Thyroid gland (tissue), 4 donors: ENCODE measurements around the gene KLHL4. TPM values are rescaled to one million over a fixed set of nuclear protein-coding genes. Genes with fewer than 3 reads are reported as not detected.

Experiments
- DNase-seq, 2 donors: peaks; one replicate each; pipeline ENCODE4 v3.0.0-alpha.2; 2019
- H3K27ac ChIP-seq, 3 donors: fragments of 200-600 bp; sonication (generic); 1 replicate in 2 of 3; 2 replicates in 1 of 3; pipeline ENCODE4 v1.5.1; 2016 to 2019; ENCODE audit warnings: mild to moderate bottlenecking in 1 of 3, moderate library complexity in 1 of 3
- H3K27me3 ChIP-seq: fragments of 200-600 bp; sonication (generic); one replicate; pipeline ENCODE4 v1.5.1; 2019
- H3K36me3 ChIP-seq, 2 donors: fragments of 200-600 bp; sonication (generic); one replicate each; pipeline ENCODE4 v1.5.1; 2016 to 2019
- H3K4me1 ChIP-seq, 2 donors: fragments of 200-600 bp; sonication (generic); one replicate each; pipeline ENCODE4 v1.5.1; 2017 to 2019
- H3K4me3 ChIP-seq, 3 donors: fragments of 200-600 bp; sonication (generic); replicated peaks in 1 of 3; 1 replicate in 2 of 3; 2 replicates in 1 of 3; pipeline ENCODE4 v1.5.1; 2016; ENCODE audit warnings: mild to moderate bottlenecking in 1 of 3
- H3K9me3 ChIP-seq: fragments of 200-600 bp; sonication (generic); one replicate; pipeline ENCODE4 v1.5.1; 2017
- POLR2A ChIP-seq, 2 donors: fragments of 450-650 bp; IDR thresholded peaks; one replicate each; pipeline ENCODE4 v1.6.1; 2017; ENCODE audit warnings: antibody characterized with exemption in 2 of 2, mild to moderate bottlenecking in 2 of 2, moderate library complexity in 1 of 2
- WGBS, 2 donors: methylation state at CpG; one replicate each; pipeline ENCODE4 v1.1.5; 2017; 5-methylcytosine and 5-hydroxymethylcytosine counted together
- intact Hi-C: fragments of 100-400 bp; cut with DNase I; formaldehyde crosslinking; loops from one replicate; pipeline ENCODE4 v1.15.1; 2023
- total RNA-seq, 4 donors: library from RNA; depleted of rRNA; stranded (reverse); fragments of >200 nt; gene quantifications; one replicate each; pipeline ENCODE4 v1.2.3, GENCODE V29; 2016
- TF ChIP-seq, protein P1 (sequence below), 6 experiments: fragments of 200-600 bp in 3 of 6; fragments of 450-650 bp in 3 of 6; sonication (generic) in 3 of 6; IDR thresholded peaks; one replicate each; pipeline ENCODE4 v1.5.1; 2016 to 2019; ENCODE audit warnings: antibody characterized with exemption in 6 of 6, mild to moderate bottlenecking in 2 of 6, inconsistent platforms in 1 of 6, moderate library complexity in 1 of 6

KLHL4 gene
- total RNA-seq, 4 donors from 2014 or later: 1.5 to 4.2 (median 2.8) TPM

- Histone ChIP-seq H3K27ac (no peak overlapping the region), H3K9me3 (no peaks in the 10 kb centered on the region), H3K36me3 (no peaks in the 10 kb centered on the region), H3K4me3 (no peak overlapping the region), H3K4me1 (no peaks in the 10 kb centered on the region), H3K27me3 (no peaks in the 10 kb centered on the region)
- WGBS, 2 donors: 60 to 100% methylated on average over 1 of the region's 1 CpG
- DNase-seq: no peak
- intact Hi-C loops: no loop called here
- TF ChIP-seq, protein P1, sequence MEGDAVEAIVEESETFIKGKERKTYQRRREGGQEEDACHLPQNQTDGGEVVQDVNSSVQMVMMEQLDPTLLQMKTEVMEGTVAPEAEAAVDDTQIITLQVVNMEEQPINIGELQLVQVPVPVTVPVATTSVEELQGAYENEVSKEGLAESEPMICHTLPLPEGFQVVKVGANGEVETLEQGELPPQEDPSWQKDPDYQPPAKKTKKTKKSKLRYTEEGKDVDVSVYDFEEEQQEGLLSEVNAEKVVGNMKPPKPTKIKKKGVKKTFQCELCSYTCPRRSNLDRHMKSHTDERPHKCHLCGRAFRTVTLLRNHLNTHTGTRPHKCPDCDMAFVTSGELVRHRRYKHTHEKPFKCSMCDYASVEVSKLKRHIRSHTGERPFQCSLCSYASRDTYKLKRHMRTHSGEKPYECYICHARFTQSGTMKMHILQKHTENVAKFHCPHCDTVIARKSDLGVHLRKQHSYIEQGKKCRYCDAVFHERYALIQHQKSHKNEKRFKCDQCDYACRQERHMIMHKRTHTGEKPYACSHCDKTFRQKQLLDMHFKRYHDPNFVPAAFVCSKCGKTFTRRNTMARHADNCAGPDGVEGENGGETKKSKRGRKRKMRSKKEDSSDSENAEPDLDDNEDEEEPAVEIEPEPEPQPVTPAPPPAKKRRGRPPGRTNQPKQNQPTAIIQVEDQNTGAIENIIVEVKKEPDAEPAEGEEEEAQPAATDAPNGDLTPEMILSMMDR (IDR thresholded peaks at IDR 0.05): no peak
- no peak for TF ChIP-seq POLR2A (IDR thresholded peaks at IDR 0.05)
These were observed 66.1 kb downstream of the KLHL4 start for GRCh38 chrX:87583679-87584078.

GRCh38 chrX:87616371-87616770 lies 98.8 kb downstream of the KLHL4 start:
- Histone ChIP-seq H3K27ac (no peak overlapping the region), H3K36me3 (no peaks in the 10 kb centered on the region), H3K4me3 (no peak overlapping the region), H3K4me1 (no peaks in the 10 kb centered on the region), H3K9me3 (no peaks in the 10 kb centered on the region), H3K27me3 (no peaks in the 10 kb centered on the region)
- no peak for TF ChIP-seq POLR2A (IDR thresholded peaks at IDR 0.05)
- TF ChIP-seq, protein P1 (IDR thresholded peaks at IDR 0.05): no peak
- intact Hi-C loops: no loop called here
- no peak for DNase-seq
- 64 to 78% methylated on average over 2 of the region's 2 CpGs for WGBS, 2 donors

- Histone ChIP-seq H3K27ac (no peak overlapping the region), H3K9me3 (no peaks in the 10 kb centered on the region), H3K4me1 (no peaks in the 10 kb centered on the region), H3K4me3 (no peak overlapping the region), H3K27me3 (no peaks in the 10 kb centered on the region), H3K36me3 (no peaks in the 10 kb centered on the region)
- TF ChIP-seq, protein P1 (IDR thresholded peaks at IDR 0.05): no peak
- no peak for TF ChIP-seq POLR2A (IDR thresholded peaks at IDR 0.05)
- no peak for DNase-seq
- intact Hi-C loops: no loop called here
- WGBS, 2 donors: 21 to 30% methylated on average over 2 of the region's 2 CpGs
These were observed 104.1 kb downstream of the KLHL4 start for GRCh38 chrX:87621697-87622096.

- Histone ChIP-seq H3K27ac (no peak overlapping the region), H3K36me3 (no peaks in the 10 kb centered on the region), H3K9me3 (no peaks in the 10 kb centered on the region), H3K27me3 (no peaks in the 10 kb centered on the region), H3K4me3 (no peak overlapping the region), H3K4me1 (no peaks in the 10 kb centered on the region)
- DNase-seq: no peak
- no peak for TF ChIP-seq POLR2A (IDR thresholded peaks at IDR 0.05)
- TF ChIP-seq, protein P1 (IDR thresholded peaks at IDR 0.05): no peak
- intact Hi-C loops: no loop called here
- WGBS, 2 donors: 65 to 76% methylated on average over 3 of the region's 3 CpGs
These were observed 109.4 kb downstream of the KLHL4 start for GRCh38 chrX:87626996-87627395.

DNA sequence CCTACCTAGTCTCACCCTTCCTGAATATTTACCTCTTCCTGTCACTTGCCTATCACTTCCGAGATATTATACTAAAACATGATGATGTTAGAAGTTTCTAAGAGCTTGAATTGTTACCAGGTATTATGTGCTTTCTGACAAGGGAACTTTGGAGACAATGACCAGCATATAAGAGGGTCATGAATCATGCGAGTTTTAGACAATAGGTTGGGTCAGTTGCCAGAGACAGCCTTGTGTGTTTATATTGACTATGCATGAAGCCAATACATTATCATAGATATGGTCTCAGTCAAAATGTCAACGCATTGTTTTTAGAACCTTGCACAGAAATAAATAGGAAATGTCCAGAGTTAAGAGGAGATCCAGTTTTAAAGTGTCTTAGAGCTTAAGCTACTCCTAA lies 116.8 kb downstream of the KLHL4 start:
- no peak for DNase-seq
- intact Hi-C loops: no loop called here
- no peak overlapping the region for H3K4me3 ChIP-seq
- H3K4me1 ChIP-seq: no peaks in the 10 kb centered on the region
- TF ChIP-seq, protein P1 (IDR thresholded peaks at IDR 0.05): no peak
- TF ChIP-seq POLR2A (IDR thresholded peaks at IDR 0.05): no peak
- no peaks in the 10 kb centered on the region for H3K36me3 ChIP-seq
- WGBS, 2 donors: 76 to 81% methylated on average over 3 of the region's 3 CpGs
- no peak overlapping the region for H3K27ac ChIP-seq
- no peaks in the 10 kb centered on the region for H3K27me3 ChIP-seq
- no peaks in the 10 kb centered on the region for H3K9me3 ChIP-seq
